Rectal smooth muscle tissue (tissue), 1 donor: ENCODE data around the gene PIWIL4.

Experiments
- H3K27ac ChIP-seq: one replicate; pipeline ENCODE4 v1.7.0; 2013; ENCODE audit warnings: low read depth, low read length, inconsistent platforms
- H3K27me3 ChIP-seq: one replicate; pipeline ENCODE4 v1.7.0; 2013; ENCODE audit warnings: low read length; ENCODE audit not compliant: control insufficient read depth, insufficient read depth
- H3K36me3 ChIP-seq: one replicate; pipeline ENCODE4 v1.7.0; 2013; ENCODE audit warnings: low read length; ENCODE audit not compliant: control insufficient read depth, insufficient read depth
- H3K4me1 ChIP-seq: one replicate; pipeline ENCODE4 v1.7.0; 2013; ENCODE audit warnings: low read length; ENCODE audit not compliant: control insufficient read depth, insufficient read depth
- H3K4me3 ChIP-seq: one replicate; pipeline ENCODE4 v1.7.0; 2013; ENCODE audit warnings: low read length
- H3K9ac ChIP-seq: one replicate; pipeline ENCODE4 v1.7.0; 2013; ENCODE audit warnings: low read length

PIWIL4 gene

GRCh38 chr11:94567181-94567670 is at the start of gene PIWIL4:
Gene PIWIL4 (plus strand): TSS chr11:94567368. CDS start chr11:94567519, 151 bp downstream.
- Histone ChIP-seq H3K4me1 (peaks cover 3% of the 10 kb centered on the region), H3K27ac (no peak within 1 kb of the TSS), H3K27me3 (no peaks in the 10 kb centered on the region), H3K36me3 (peaks cover 3% of the 10 kb centered on the region), H3K9ac (no peak within 1 kb of the TSS), H3K4me3 (no peak within 1 kb of the TSS)

- Histone ChIP-seq H3K4me3 (no peak overlapping the region), H3K9ac (no peak overlapping the region), H3K27me3 (no peaks in the 10 kb centered on the region), H3K36me3 (no peaks in the 10 kb centered on the region), H3K4me1 (no peaks in the 10 kb centered on the region), H3K27ac (no peak overlapping the region)
Measured at GRCh38 chr11:94518300-94518699, 48.9 kb upstream of the PIWIL4 start.

GRCh38 chr11:94519478-94520084 is 47.6 kb upstream of the PIWIL4 start:
- Histone ChIP-seq H3K9ac (no peak overlapping the region), H3K4me1 (no peaks in the 10 kb centered on the region)

GRCh38 chr11:94521684-94522083 is 45.5 kb upstream of the PIWIL4 start:
- no peaks in the 10 kb centered on the region for H3K27me3 ChIP-seq
- H3K4me3 ChIP-seq: no peak overlapping the region

More at GRCh38 chr11:94519478-94520084, 47.6 kb upstream of the PIWIL4 start:
- H3K27me3 ChIP-seq: no peaks in the 10 kb centered on the region
- H3K27ac ChIP-seq: no peak overlapping the region
- no peaks in the 10 kb centered on the region for H3K36me3 ChIP-seq
- H3K4me3 ChIP-seq: no peak overlapping the region

GRCh38 chr11:94524341-94524740 is 42.8 kb upstream of the PIWIL4 start:
- Histone ChIP-seq H3K27me3 (no peaks in the 10 kb centered on the region), H3K4me1 (no peaks in the 10 kb centered on the region), H3K27ac (no peak overlapping the region), H3K4me3 (no peak overlapping the region), H3K36me3 (no peaks in the 10 kb centered on the region), H3K9ac (no peak overlapping the region)

More at GRCh38 chr11:94521684-94522083, 45.5 kb upstream of the PIWIL4 start:
- Histone ChIP-seq H3K9ac (no peak overlapping the region), H3K36me3 (no peaks in the 10 kb centered on the region), H3K4me1 (no peaks in the 10 kb centered on the region), H3K27ac (no peak overlapping the region)

GRCh38 chr11:94525546-94526324 is 41.4 kb upstream of the PIWIL4 start:
- no peak overlapping the region for H3K27ac ChIP-seq
- H3K4me1 ChIP-seq: no peaks in the 10 kb centered on the region
- no peaks in the 10 kb centered on the region for H3K27me3 ChIP-seq
- H3K36me3 ChIP-seq: no peaks in the 10 kb centered on the region
- no peak overlapping the region for H3K4me3 ChIP-seq
- no peak overlapping the region for H3K9ac ChIP-seq

- Histone ChIP-seq H3K4me3 (no peak overlapping the region), H3K4me1 (no peaks in the 10 kb centered on the region), H3K36me3 (no peaks in the 10 kb centered on the region), H3K27ac (no peak overlapping the region), H3K9ac (no peak overlapping the region), H3K27me3 (no peaks in the 10 kb centered on the region)
Measured at GRCh38 chr11:94526645-94527438, 40.3 kb upstream of the PIWIL4 start.

- H3K4me3 ChIP-seq: no peak overlapping the region
- no peaks in the 10 kb centered on the region for H3K4me1 ChIP-seq
- H3K27ac ChIP-seq: no peak overlapping the region
- no peaks in the 10 kb centered on the region for H3K36me3 ChIP-seq
- H3K9ac ChIP-seq: no peak overlapping the region
- no peaks in the 10 kb centered on the region for H3K27me3 ChIP-seq
Measured at GRCh38 chr11:94528551-94528950, 38.6 kb upstream of the PIWIL4 start.

GRCh38 chr11:94532211-94532610 is 35.0 kb upstream of the PIWIL4 start:
- Histone ChIP-seq H3K27me3 (no peaks in the 10 kb centered on the region), H3K36me3 (no peaks in the 10 kb centered on the region), H3K4me3 (no peak overlapping the region), H3K9ac (no peak overlapping the region), H3K27ac (no peak overlapping the region), H3K4me1 (no peaks in the 10 kb centered on the region)

- H3K27me3 ChIP-seq: no peaks in the 10 kb centered on the region
- H3K4me3 ChIP-seq: no peak overlapping the region
- no peaks in the 10 kb centered on the region for H3K4me1 ChIP-seq
- H3K9ac ChIP-seq: no peak overlapping the region
- H3K36me3 ChIP-seq: no peaks in the 10 kb centered on the region
- H3K27ac ChIP-seq: no peak overlapping the region
Measured at GRCh38 chr11:94533206-94533605, 34.0 kb upstream of the PIWIL4 start.

- Histone ChIP-seq H3K27me3 (no peaks in the 10 kb centered on the region), H3K4me1 (no peaks in the 10 kb centered on the region), H3K4me3 (no peak overlapping the region), H3K27ac (no peak overlapping the region), H3K36me3 (no peaks in the 10 kb centered on the region), H3K9ac (no peak overlapping the region)
Measured at GRCh38 chr11:94533696-94534630, 33.2 kb upstream of the PIWIL4 start.
